WTC11 (cell line): Measurements from ENCODE around the gene ZNF823. TPM values are rescaled to one million over a fixed set of nuclear protein-coding genes. Genes with fewer than 3 reads are reported as not detected.

Experiments used
- ATAC-seq: fragments of 200-7000 bp; cut with Tn5 transposase; 2 replicates; pipeline ENCODE4 v1.10.0; 2021; ENCODE audit warnings: mild to moderate bottlenecking, moderate library complexity
- Bru-seq: library from RNA; stranded (reverse); fragments of 400-500 nt; gene quantifications from one replicate; lab custom pipeline; 2021; lab: Mats Ljungman, UMichigan
- CTCF ChIA-PET: fragments of 300-600 bp; sonication (Branson Sonifier 250); formaldehyde crosslinking; loops from one replicate; lab custom pipeline; 2021; ENCODE audit warnings: antibody characterized with exemption; lab: Charles Lee
- POLR2A ChIA-PET: fragments of 350-600 bp; sonication (Branson Sonifier 250); formaldehyde crosslinking; loops from one replicate; lab custom pipeline; 2021; ENCODE audit warnings: antibody characterized with exemption; lab: Charles Lee
- DNase-seq: peaks from one replicate; pipeline ENCODE4 v3.0.0; 2021; ENCODE audit warnings: low spot score
- H3K27ac Mint-ChIP-seq: 2 replicates; pipeline ENCODE4 v1.8.0; 2021; ENCODE audit warnings: mixed read lengths
- H3K27me3 Mint-ChIP-seq: 2 replicates; pipeline ENCODE4 v1.8.0; 2021; ENCODE audit warnings: low read depth, mild to moderate bottlenecking, moderate library complexity, mixed read lengths
- H3K36me3 Mint-ChIP-seq: 2 replicates; pipeline ENCODE4 v1.8.0; 2021; ENCODE audit warnings: mixed read lengths
- H3K4me1 Mint-ChIP-seq: 2 replicates; pipeline ENCODE4 v1.8.0; 2022; ENCODE audit warnings: mixed read lengths
- H3K4me3 Mint-ChIP-seq: 2 replicates; pipeline ENCODE4 v1.8.0; 2021; ENCODE audit warnings: mild to moderate bottlenecking, moderate library complexity, mixed read lengths
- H3K9me3 Mint-ChIP-seq: 2 replicates; pipeline ENCODE4 v1.8.0; 2021; ENCODE audit warnings: mixed read lengths
- CDX4 ChIP-seq: fragments of 250-450 bp; sonication (Bioruptor Pico); IDR thresholded peaks from 2 replicates; pipeline ENCODE4 v1.9.0; 2021; ENCODE audit warnings: moderate library complexity, mild to moderate bottlenecking, inconsistent platforms, borderline replicate concordance
- EMX1 ChIP-seq: fragments of 250-450 bp; sonication (Bioruptor Pico); IDR thresholded peaks from 2 replicates; pipeline ENCODE4 v1.8.0; 2021; ENCODE audit warnings: mild to moderate bottlenecking
- FOXK1 ChIP-seq: sonication (generic); formaldehyde crosslinking; IDR thresholded peaks from 2 replicates; pipeline ENCODE4 v1.8.0; 2022; ENCODE audit warnings: mild to moderate bottlenecking, moderate library complexity, missing genetic modification reagents
- JUN ChIP-seq: sonication (generic); formaldehyde crosslinking; IDR thresholded peaks from 2 replicates; pipeline ENCODE4 v1.8.0; 2023; ENCODE audit warnings: mild to moderate bottlenecking, missing genetic modification reagents
- MAX ChIP-seq: sonication (generic); formaldehyde crosslinking; IDR thresholded peaks from 2 replicates; pipeline ENCODE4 v1.8.0; 2022; ENCODE audit warnings: mild to moderate bottlenecking, missing genetic modification reagents
- NFATC4 ChIP-seq: fragments of 250-450 bp; sonication (Bioruptor Pico); IDR thresholded peaks from 2 replicates; pipeline ENCODE4 v1.9.0; 2021; ENCODE audit warnings: mild to moderate bottlenecking
- NFYB ChIP-seq: sonication (generic); formaldehyde crosslinking; conservative IDR thresholded peaks from 2 replicates; pipeline ENCODE4 v1.8.0; 2022; ENCODE audit warnings: low read depth, missing genetic modification reagents
- NR1H2 ChIP-seq: sonication (generic); formaldehyde crosslinking; IDR thresholded peaks from 2 replicates; pipeline ENCODE4 v1.9.0; 2021; ENCODE audit warnings: mild to moderate bottlenecking, moderate library complexity, missing genetic modification reagents
- PRDM15 ChIP-seq: sonication (generic); formaldehyde crosslinking; IDR thresholded peaks from 2 replicates; pipeline ENCODE4 v1.8.0; 2022; ENCODE audit warnings: missing genetic modification reagents
- SOX15 ChIP-seq: fragments of 250-450 bp; sonication (Bioruptor Pico); IDR thresholded peaks from 2 replicates; pipeline ENCODE4 v1.9.0; 2021; ENCODE audit warnings: mild to moderate bottlenecking
- SP1 ChIP-seq: sonication (generic); formaldehyde crosslinking; conservative IDR thresholded peaks from 2 replicates; pipeline ENCODE4 v1.8.1; 2022; ENCODE audit warnings: missing genetic modification reagents
- TCF7 ChIP-seq: sonication (generic); formaldehyde crosslinking; IDR thresholded peaks from 2 replicates; pipeline ENCODE4 v1.8.0; 2022; ENCODE audit warnings: mild to moderate bottlenecking, low read depth, missing genetic modification reagents, moderate library complexity
- ZNF396 ChIP-seq: fragments of 250-450 bp; sonication (Bioruptor Pico); IDR thresholded peaks from 2 replicates; pipeline ENCODE4 v1.8.0; 2021; ENCODE audit warnings: mild to moderate bottlenecking, moderate library complexity, borderline replicate concordance
- long read RNA-seq, 3 experiments: library from RNA in 1 of 3; library from capped mRNA in 1 of 3; library from polyadenylated mRNA in 1 of 3; unstranded in 2 of 3; stranded (forward) in 1 of 3; transcript quantifications; one replicate each; pipeline ENCODE4 v2.0.0, GENCODE V29; 2021
- total RNA-seq: library from RNA; stranded (reverse); gene quantifications from 3 replicates; pipeline ENCODE4 v1.2.3, GENCODE V29; 2021
- TF ChIP-seq, protein P1 (sequence below): fragments of 250-450 bp; sonication (Bioruptor Pico); IDR thresholded peaks from 2 replicates; pipeline ENCODE4 v1.9.0; 2021; ENCODE audit warnings: mild to moderate bottlenecking
- TF ChIP-seq, protein P2 (sequence below): sonication (generic); formaldehyde crosslinking; IDR thresholded peaks from 2 replicates; pipeline ENCODE4 v1.8.0; 2023; ENCODE audit warnings: missing genetic modification reagents, mild to moderate bottlenecking, borderline replicate concordance

The ZNF823 gene
- total RNA-seq (4.4 to 5.4 TPM (median 4.6 TPM) in 3 replicates), Bru-seq, nascent RNA (percentile 64 among the genes with signal in this experiment)
- long read RNA-seq, experiment 1, transcript ZNF823-201 (4 exons, 2,423 nt), result major isoform, 16 of 25 reads
- long read RNA-seq, experiment 1, partial matches to known transcripts, result 4 of 25 reads
- long read RNA-seq, experiment 1, other reads (novel, unspliced or antisense), result 4 of 25 reads
- long read RNA-seq, experiment 2, partial matches to known transcripts, result 0 of 4 reads
- long read RNA-seq, experiment 2, other reads (novel, unspliced or antisense), result 3 of 4 reads
- long read RNA-seq, experiment 3, partial matches to known transcripts, result 0 of 7 reads
- long read RNA-seq, experiment 3, other reads (novel, unspliced or antisense), result 1 of 7 reads

DNA sequence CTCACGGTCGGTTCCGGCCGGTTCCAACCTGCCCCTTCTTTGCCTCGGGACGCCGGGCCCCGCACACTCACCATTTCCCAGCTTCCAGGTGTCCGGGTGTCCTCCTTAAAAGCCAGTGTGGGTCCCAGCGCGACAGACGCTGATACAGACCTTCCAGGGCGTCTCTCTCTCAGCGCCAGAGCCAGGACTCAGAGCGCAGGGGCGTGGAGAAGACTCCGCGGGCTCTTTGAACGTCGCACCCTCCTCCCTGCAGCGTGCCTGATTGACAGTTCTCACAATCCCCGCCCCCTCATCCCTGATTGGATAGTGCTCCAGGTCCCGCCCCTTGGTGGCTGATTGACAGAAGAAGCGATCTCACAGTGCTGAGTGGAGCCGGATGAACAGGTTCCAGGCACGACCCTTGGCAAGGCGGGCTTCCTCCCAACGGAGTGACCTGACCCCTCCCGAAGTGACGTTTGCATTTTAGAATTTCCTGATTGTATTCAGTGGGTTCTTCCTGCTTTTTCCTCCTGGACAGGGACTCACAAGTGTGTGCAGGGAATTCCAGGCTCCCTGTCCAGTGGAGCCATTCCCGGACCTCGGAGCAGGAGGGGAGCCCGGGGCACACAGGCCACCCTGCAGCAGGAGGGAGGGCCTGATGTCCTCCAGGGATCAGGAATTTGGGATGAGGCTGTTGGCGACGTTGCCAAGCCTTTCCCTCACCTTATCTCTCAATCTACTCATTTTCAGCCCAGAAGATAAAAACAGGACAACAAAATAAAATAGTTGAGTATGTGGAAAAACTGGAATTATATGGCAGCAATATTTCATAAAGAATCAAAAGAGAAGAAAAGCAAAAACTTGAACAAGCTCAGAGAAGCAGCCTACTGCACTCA, at the start of gene ZNF823:
Gene ZNF823, minus strand, starts transcription at position 201 of the 875 bp plus-strand sequence. Its CDS starts 127 bp downstream, at position 74.
- Mint-ChIP-seq H3K4me3 (peak within 1 kb of the TSS; percentile 98), H3K36me3 (no peaks in the 10 kb centered on the region), H3K27ac (peak within 1 kb of the TSS; percentile 96), H3K9me3 (no peaks in the 10 kb centered on the region), H3K4me1 (peaks cover 10% of the 10 kb centered on the region), H3K27me3 (peaks cover 42% of the 10 kb centered on the region)
- ChIA-PET CTCF (interaction anchor here (0.8 to 1.0 kb wide), 3 partner anchors 39 to 59 kb away, joined by 3 to 5 read pairs (median 4); no protein-coding TSS in a partner anchor), POLR2A (no interaction called here)
- no peak for TF ChIP-seq EMX1
- TF ChIP-seq ZNF396 (CRISPR knock-in tag), result no peak
- TF ChIP-seq NR1H2 (CRISPR knock-in tag), result no peak
- no peak for TF ChIP-seq SOX15 (CRISPR knock-in tag)
- TF ChIP-seq SP1 (CRISPR knock-in tag), result peak; percentile 63
- TF ChIP-seq TCF7 (CRISPR knock-in tag), result no peak
- TF ChIP-seq NFYB, result peak; percentile 91
- TF ChIP-seq PRDM15 (CRISPR knock-in tag), result peak; percentile 19; the same call in 1 of the 2 replicates
- no peak for TF ChIP-seq FOXK1 (CRISPR knock-in tag)
- TF ChIP-seq NFATC4 (CRISPR knock-in tag), result no peak
- TF ChIP-seq, protein P1, sequence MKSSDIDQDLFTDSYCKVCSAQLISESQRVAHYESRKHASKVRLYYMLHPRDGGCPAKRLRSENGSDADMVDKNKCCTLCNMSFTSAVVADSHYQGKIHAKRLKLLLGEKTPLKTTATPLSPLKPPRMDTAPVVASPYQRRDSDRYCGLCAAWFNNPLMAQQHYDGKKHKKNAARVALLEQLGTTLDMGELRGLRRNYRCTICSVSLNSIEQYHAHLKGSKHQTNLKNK (CRISPR knock-in tag), result no peak
- TF ChIP-seq MAX (CRISPR knock-in tag), result peak; percentile 42; the same call in 1 of the 2 replicates
- no peak for TF ChIP-seq CDX4 (CRISPR knock-in tag)
- no peak for TF ChIP-seq JUN (CRISPR knock-in tag)
- TF ChIP-seq, protein P2, sequence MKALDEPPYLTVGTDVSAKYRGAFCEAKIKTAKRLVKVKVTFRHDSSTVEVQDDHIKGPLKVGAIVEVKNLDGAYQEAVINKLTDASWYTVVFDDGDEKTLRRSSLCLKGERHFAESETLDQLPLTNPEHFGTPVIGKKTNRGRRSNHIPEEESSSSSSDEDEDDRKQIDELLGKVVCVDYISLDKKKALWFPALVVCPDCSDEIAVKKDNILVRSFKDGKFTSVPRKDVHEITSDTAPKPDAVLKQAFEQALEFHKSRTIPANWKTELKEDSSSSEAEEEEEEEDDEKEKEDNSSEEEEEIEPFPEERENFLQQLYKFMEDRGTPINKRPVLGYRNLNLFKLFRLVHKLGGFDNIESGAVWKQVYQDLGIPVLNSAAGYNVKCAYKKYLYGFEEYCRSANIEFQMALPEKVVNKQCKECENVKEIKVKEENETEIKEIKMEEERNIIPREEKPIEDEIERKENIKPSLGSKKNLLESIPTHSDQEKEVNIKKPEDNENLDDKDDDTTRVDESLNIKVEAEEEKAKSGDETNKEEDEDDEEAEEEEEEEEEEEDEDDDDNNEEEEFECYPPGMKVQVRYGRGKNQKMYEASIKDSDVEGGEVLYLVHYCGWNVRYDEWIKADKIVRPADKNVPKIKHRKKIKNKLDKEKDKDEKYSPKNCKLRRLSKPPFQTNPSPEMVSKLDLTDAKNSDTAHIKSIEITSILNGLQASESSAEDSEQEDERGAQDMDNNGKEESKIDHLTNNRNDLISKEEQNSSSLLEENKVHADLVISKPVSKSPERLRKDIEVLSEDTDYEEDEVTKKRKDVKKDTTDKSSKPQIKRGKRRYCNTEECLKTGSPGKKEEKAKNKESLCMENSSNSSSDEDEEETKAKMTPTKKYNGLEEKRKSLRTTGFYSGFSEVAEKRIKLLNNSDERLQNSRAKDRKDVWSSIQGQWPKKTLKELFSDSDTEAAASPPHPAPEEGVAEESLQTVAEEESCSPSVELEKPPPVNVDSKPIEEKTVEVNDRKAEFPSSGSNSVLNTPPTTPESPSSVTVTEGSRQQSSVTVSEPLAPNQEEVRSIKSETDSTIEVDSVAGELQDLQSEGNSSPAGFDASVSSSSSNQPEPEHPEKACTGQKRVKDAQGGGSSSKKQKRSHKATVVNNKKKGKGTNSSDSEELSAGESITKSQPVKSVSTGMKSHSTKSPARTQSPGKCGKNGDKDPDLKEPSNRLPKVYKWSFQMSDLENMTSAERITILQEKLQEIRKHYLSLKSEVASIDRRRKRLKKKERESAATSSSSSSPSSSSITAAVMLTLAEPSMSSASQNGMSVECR (CRISPR knock-in tag), result no peak
- DNase-seq, result peak; percentile 99
- ATAC-seq, result peak; percentile 96
